WTC11 (cell line): ENCODE measurements around the gene NPY.

Experiments
- SMAD3 ChIP-seq: sonication (generic); formaldehyde crosslinking; IDR thresholded peaks from 2 replicates; pipeline ENCODE4 v1.8.0; 2022; ENCODE audit warnings: missing genetic modification reagents, mild to moderate bottlenecking, borderline replicate concordance
- SP1 ChIP-seq: sonication (generic); formaldehyde crosslinking; conservative IDR thresholded peaks from 2 replicates; pipeline ENCODE4 v1.8.1; 2022; ENCODE audit warnings: missing genetic modification reagents
- ZBTB21 ChIP-seq: sonication (generic); formaldehyde crosslinking; IDR thresholded peaks from 2 replicates; pipeline ENCODE4 v1.8.1; 2023; ENCODE audit warnings: mild to moderate bottlenecking, missing genetic modification reagents, borderline replicate concordance
- TF ChIP-seq, protein P1 (sequence below): fragments of 200-600 bp; IDR thresholded peaks from 2 replicates; pipeline ENCODE4 v1.8.0; 2022; ENCODE audit warnings: antibody characterized with exemption
- TF ChIP-seq, protein P2 (sequence below): sonication (generic); formaldehyde crosslinking; IDR thresholded peaks from 2 replicates; pipeline ENCODE4 v1.8.1; 2022; ENCODE audit warnings: missing genetic modification reagents, borderline replicate concordance
- TF ChIP-seq, protein P3 (sequence below): sonication (generic); formaldehyde crosslinking; conservative IDR thresholded peaks from 2 replicates; pipeline ENCODE4 v1.8.1; 2022; ENCODE audit warnings: mild to moderate bottlenecking, missing genetic modification reagents
- TF ChIP-seq, protein P4 (sequence below): sonication (generic); formaldehyde crosslinking; conservative IDR thresholded peaks from 2 replicates; pipeline ENCODE4 v1.8.1; 2023; ENCODE audit warnings: mild to moderate bottlenecking, low read depth, missing genetic modification reagents, moderate library complexity

DNA sequence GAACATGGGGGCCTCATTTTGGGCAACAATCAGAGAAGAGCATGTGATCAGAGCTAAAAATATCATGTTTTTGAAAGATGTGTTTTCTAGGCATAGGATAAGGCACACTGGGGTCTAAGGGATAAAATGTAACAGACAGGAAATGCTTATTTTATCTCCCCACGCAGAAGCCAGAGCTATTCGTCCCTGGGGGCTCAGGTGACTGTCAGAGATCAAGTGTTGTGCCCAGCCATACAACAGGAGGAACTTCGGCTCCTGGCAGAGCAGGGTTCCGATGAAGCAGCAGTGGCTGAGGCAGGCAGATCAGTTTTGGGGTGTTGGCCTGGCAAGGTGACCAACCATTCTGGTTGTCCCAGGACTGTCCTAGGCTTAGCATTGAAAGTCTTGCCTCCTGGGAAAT, 15.2 kb downstream of the NPY start:
- TF ChIP-seq, protein P1, sequence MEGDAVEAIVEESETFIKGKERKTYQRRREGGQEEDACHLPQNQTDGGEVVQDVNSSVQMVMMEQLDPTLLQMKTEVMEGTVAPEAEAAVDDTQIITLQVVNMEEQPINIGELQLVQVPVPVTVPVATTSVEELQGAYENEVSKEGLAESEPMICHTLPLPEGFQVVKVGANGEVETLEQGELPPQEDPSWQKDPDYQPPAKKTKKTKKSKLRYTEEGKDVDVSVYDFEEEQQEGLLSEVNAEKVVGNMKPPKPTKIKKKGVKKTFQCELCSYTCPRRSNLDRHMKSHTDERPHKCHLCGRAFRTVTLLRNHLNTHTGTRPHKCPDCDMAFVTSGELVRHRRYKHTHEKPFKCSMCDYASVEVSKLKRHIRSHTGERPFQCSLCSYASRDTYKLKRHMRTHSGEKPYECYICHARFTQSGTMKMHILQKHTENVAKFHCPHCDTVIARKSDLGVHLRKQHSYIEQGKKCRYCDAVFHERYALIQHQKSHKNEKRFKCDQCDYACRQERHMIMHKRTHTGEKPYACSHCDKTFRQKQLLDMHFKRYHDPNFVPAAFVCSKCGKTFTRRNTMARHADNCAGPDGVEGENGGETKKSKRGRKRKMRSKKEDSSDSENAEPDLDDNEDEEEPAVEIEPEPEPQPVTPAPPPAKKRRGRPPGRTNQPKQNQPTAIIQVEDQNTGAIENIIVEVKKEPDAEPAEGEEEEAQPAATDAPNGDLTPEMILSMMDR: no peak
- TF ChIP-seq SMAD3 (CRISPR knock-in tag) (no peak), SP1 (no peak), ZBTB21 (no peak)
- TF ChIP-seq, protein P2, sequence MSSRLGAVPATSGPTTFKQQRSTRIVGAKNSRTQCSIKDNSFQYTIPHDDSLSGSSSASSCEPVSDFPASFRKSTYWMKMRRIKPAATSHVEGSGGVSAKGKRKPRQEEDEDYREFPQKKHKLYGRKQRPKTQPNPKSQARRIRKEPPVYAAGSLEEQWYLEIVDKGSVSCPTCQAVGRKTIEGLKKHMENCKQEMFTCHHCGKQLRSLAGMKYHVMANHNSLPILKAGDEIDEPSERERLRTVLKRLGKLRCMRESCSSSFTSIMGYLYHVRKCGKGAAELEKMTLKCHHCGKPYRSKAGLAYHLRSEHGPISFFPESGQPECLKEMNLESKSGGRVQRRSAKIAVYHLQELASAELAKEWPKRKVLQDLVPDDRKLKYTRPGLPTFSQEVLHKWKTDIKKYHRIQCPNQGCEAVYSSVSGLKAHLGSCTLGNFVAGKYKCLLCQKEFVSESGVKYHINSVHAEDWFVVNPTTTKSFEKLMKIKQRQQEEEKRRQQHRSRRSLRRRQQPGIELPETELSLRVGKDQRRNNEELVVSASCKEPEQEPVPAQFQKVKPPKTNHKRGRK (CRISPR knock-in tag): no peak
- TF ChIP-seq, protein P3, sequence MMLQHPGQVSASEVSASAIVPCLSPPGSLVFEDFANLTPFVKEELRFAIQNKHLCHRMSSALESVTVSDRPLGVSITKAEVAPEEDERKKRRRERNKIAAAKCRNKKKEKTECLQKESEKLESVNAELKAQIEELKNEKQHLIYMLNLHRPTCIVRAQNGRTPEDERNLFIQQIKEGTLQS (CRISPR knock-in tag): no peak
- TF ChIP-seq, protein P4, sequence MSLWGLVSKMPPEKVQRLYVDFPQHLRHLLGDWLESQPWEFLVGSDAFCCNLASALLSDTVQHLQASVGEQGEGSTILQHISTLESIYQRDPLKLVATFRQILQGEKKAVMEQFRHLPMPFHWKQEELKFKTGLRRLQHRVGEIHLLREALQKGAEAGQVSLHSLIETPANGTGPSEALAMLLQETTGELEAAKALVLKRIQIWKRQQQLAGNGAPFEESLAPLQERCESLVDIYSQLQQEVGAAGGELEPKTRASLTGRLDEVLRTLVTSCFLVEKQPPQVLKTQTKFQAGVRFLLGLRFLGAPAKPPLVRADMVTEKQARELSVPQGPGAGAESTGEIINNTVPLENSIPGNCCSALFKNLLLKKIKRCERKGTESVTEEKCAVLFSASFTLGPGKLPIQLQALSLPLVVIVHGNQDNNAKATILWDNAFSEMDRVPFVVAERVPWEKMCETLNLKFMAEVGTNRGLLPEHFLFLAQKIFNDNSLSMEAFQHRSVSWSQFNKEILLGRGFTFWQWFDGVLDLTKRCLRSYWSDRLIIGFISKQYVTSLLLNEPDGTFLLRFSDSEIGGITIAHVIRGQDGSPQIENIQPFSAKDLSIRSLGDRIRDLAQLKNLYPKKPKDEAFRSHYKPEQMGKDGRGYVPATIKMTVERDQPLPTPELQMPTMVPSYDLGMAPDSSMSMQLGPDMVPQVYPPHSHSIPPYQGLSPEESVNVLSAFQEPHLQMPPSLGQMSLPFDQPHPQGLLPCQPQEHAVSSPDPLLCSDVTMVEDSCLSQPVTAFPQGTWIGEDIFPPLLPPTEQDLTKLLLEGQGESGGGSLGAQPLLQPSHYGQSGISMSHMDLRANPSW (CRISPR knock-in tag): no peak
